22Rv1 (cell line): ENCODE measurements around the gene PRDM16.

ENCODE experiments used
- CTCF ChIP-seq: fragments of 450-650 bp; IDR thresholded peaks from 2 replicates; pipeline ENCODE4 v1.5.1; 2017; ENCODE audit warnings: mild to moderate bottlenecking
- ZFX ChIP-seq: fragments of 450-650 bp; IDR thresholded peaks from 2 replicates; pipeline ENCODE4 v1.6.1; 2017; ENCODE audit warnings: antibody characterized with exemption, borderline replicate concordance

- no peak for TF ChIP-seq CTCF
- TF ChIP-seq ZFX: no peak
These were observed 13.8 kb downstream of the PRDM16 start for GRCh38 chr1:3082571-3083516.
